Lung microvascular endothelial cell (primary cell): ENCODE results near the gene ZNF418. TPM values are rescaled to one million over a fixed set of nuclear protein-coding genes. Genes with fewer than 3 reads are reported as not detected.
"Not testable (repeated sequence)": the region's sequence is repeated elsewhere in the genome, so short reads cannot be mapped to it uniquely, and the experiment has no call there.

Experiments
- DNase-seq, 2 donors: peaks; one replicate each; pipeline versions ENCODE4 v3.0.0 to v3.0.0-alpha.2; 2010; ENCODE audit warnings: low read depth in 2 of 2
- total RNA-seq: library from RNA; depleted of rRNA; stranded (reverse); fragments of >200 nt; gene quantifications from 2 replicates; pipeline ENCODE4 v1.2.1, GENCODE V29; 2014

ZNF418 gene
- total RNA-seq = 1.7 and 6.2 TPM in 2 replicates

GRCh38 chr19:57934820-57935665, at the start of gene ZNF418:
Gene ZNF418 (minus strand): TSS chr19:57935402. CDS start chr19:57933822, 1,580 bp downstream.
- DNase-seq = peak; percentile 70 to 79

- DNase-seq = peak in 1 of 2 donors; percentile 3
Measured at GRCh38 chr19:57978586-57979289, 43.5 kb upstream of the ZNF418 start.

- no peak for DNase-seq
Measured at GRCh38 chr19:57974434-57974833, 39.2 kb upstream of the ZNF418 start, which contains the start of gene C19orf18. Gene C19orf18 (minus strand): TSS chr19:57974534. CDS start chr19:57974432, 102 bp downstream.

- no peak for DNase-seq
Measured at GRCh38 chr19:57964761-57965160, 29.6 kb upstream of the ZNF418 start.

GRCh38 chr19:57961785-57962184, 26.6 kb upstream of the ZNF418 start:
- no peak for DNase-seq

- DNase-seq = no peak
Measured at GRCh38 chr19:57954996-57955395, 19.8 kb upstream of the ZNF418 start.

- DNase-seq = no peak
Measured at GRCh38 chr19:57949702-57950101, 14.5 kb upstream of the ZNF418 start.

GRCh38 chr19:57949296-57949695, 14.1 kb upstream of the ZNF418 start:
- no peak for DNase-seq

GRCh38 chr19:57947419-57948134, 12.4 kb upstream of the ZNF418 start, which contains the start of gene ZNF256:
Gene ZNF256 (minus strand): TSS chr19:57947706. CDS start chr19:57947474, 232 bp downstream.
- peak; percentile 89 to 92 for DNase-seq

GRCh38 chr19:57947088-57947418, 11.9 kb upstream of the ZNF418 start:
- no peak for DNase-seq

GRCh38 chr19:57946316-57946715, 11.1 kb upstream of the ZNF418 start:
- no peak for DNase-seq

GRCh38 chr19:57941593-57941992, 6.4 kb upstream of the ZNF418 start:
- no peak for DNase-seq

- no peak for DNase-seq
Measured at GRCh38 chr19:57935731-57936130, 529 bp upstream of the ZNF418 start.

GRCh38 chr19:57927587-57927986, 7.6 kb downstream of the ZNF418 start:
- DNase-seq = no peak

- DNase-seq = peak; percentile 90 to 94
Measured at GRCh38 chr19:57916168-57916995, 18.8 kb downstream of the ZNF418 start, which contains the start of gene ZNF417. Gene ZNF417 (minus strand): TSS chr19:57916592. CDS start chr19:57916411, 181 bp downstream.

GRCh38 chr19:57914531-57914930, 20.7 kb downstream of the ZNF418 start:
- no peak for DNase-seq

GRCh38 chr19:57907394-57907793, 27.8 kb downstream of the ZNF418 start:
- DNase-seq = no peak

- DNase-seq = no peak
Measured at GRCh38 chr19:57905258-57905657, 29.9 kb downstream of the ZNF418 start.

GRCh38 chr19:57903618-57904184, 31.5 kb downstream of the ZNF418 start:
- no peak for DNase-seq

GRCh38 chr19:57900311-57900710, 34.9 kb downstream of the ZNF418 start:
- DNase-seq = no peak

GRCh38 chr19:57890706-57891105, 44.5 kb downstream of the ZNF418 start:
- DNase-seq = not testable (repeated sequence)
